A549 (cell line): ENCODE data around the gene NCBP3. TPM values are rescaled to one million over a fixed set of nuclear protein-coding genes. Genes with fewer than 3 reads are reported as not detected.

Experiments used
- CHD2 ChIP-seq: fragments of 150-350 bp; IDR thresholded peaks from 2 replicates; pipeline ENCODE4 v1.6.1; 2014; ENCODE audit warnings: low read length; ENCODE audit not compliant: partially characterized antibody
- ESRRA ChIP-seq: fragments of 150-350 bp; IDR thresholded peaks from 2 replicates; pipeline ENCODE4 v1.6.1; 2014; ENCODE audit warnings: mild to moderate bottlenecking, low read length, borderline replicate concordance
- FOSB ChIP-seq: fragments of 250-450 bp; sonication (Bioruptor Pico); IDR thresholded peaks from 2 replicates; pipeline ENCODE4 v1.5.0; 2020; ENCODE audit warnings: mild to moderate bottlenecking, moderate library complexity
- FOSL2 ChIP-seq, 2 experiments: fragments of 450-650 bp in 1 of 2; fragments of >200 bp in 1 of 2; sonication (Bioruptor Twin) in 1 of 2; formaldehyde crosslinking; IDR thresholded peaks; 2 replicates each; pipeline versions ENCODE4 v1.5.0 to v1.6.1; 2016 to 2020; ENCODE audit warnings: mild to moderate bottlenecking in 1 of 2, moderate library complexity in 1 of 2
- FOXS1 ChIP-seq: fragments of 250-450 bp; sonication (Bioruptor Pico); IDR thresholded peaks from 2 replicates; pipeline ENCODE4 v1.5.0; 2020; ENCODE audit warnings: mild to moderate bottlenecking, moderate library complexity
- GATA3 ChIP-seq: IDR thresholded peaks from 2 replicates; pipeline ENCODE4 v1.6.1; 2012; ENCODE audit warnings: borderline replicate concordance
- HEYL ChIP-seq: fragments of 250-450 bp; sonication (Bioruptor Pico); IDR thresholded peaks from 2 replicates; pipeline ENCODE4 v1.8.0; 2021; ENCODE audit warnings: mild to moderate bottlenecking, moderate library complexity
- JUNB ChIP-seq: fragments of >200 bp; sonication (Bioruptor Twin); formaldehyde crosslinking; IDR thresholded peaks from 2 replicates; pipeline ENCODE4 v1.6.1; 2016
- MAZ ChIP-seq: fragments of 150-350 bp; IDR thresholded peaks from 2 replicates; pipeline ENCODE4 v1.6.1; 2014; ENCODE audit warnings: antibody characterized with exemption, low read depth, low read length, borderline replicate concordance
- MYC ChIP-seq: IDR thresholded peaks from 2 replicates; pipeline ENCODE4 v1.6.1; 2012; ENCODE audit warnings: mild to moderate bottlenecking, inconsistent platforms, low read length, improper control_type of control experiment, borderline replicate concordance
- NPAS2 ChIP-seq: fragments of 250-450 bp; sonication (Bioruptor Pico); IDR thresholded peaks from 2 replicates; pipeline ENCODE4 v1.8.0; 2022; ENCODE audit warnings: mild to moderate bottlenecking, moderate library complexity, borderline replicate concordance
- PBX3 ChIP-seq: IDR thresholded peaks from 2 replicates; pipeline ENCODE4 v1.6.1; 2012
- PHF8 ChIP-seq: fragments of 200-600 bp; sonication (generic); IDR thresholded peaks from 2 replicates; pipeline ENCODE4 v1.6.1; 2016; ENCODE audit warnings: low read depth, mild to moderate bottlenecking, antibody characterized with exemption, moderate library complexity, borderline replicate concordance
- POLR2AphosphoS2 ChIP-seq: conservative IDR thresholded peaks from 2 replicates; pipeline ENCODE4 v1.6.1; 2012; ENCODE audit warnings: low read length, improper control_type of control experiment, inconsistent platforms
- RFX5 ChIP-seq: fragments of 450-650 bp; IDR thresholded peaks from 2 replicates; pipeline ENCODE4 v1.7.1; 2014; ENCODE audit warnings: antibody characterized with exemption, mild to moderate bottlenecking, moderate library complexity
- RNF2 ChIP-seq: fragments of 200-600 bp; sonication (generic); IDR thresholded peaks from 2 replicates; pipeline ENCODE4 v1.6.1; 2016; ENCODE audit warnings: low read depth, mild to moderate bottlenecking, antibody characterized with exemption, moderate library complexity, borderline replicate concordance
- SMC3 ChIP-seq: fragments of >200 bp; sonication (Bioruptor Twin); formaldehyde crosslinking; IDR thresholded peaks from 3 replicates; pipeline ENCODE4 v1.6.1; 2018; ENCODE audit warnings: inconsistent platforms
- SREBF2 ChIP-seq: fragments of 450-650 bp; IDR thresholded peaks from 2 replicates; pipeline ENCODE4 v1.6.1; 2014; ENCODE audit warnings: mild to moderate bottlenecking, moderate library complexity
- TFCP2L1 ChIP-seq: fragments of 250-450 bp; sonication (Bioruptor Pico); IDR thresholded peaks from 2 replicates; pipeline ENCODE4 v1.5.0; 2021; ENCODE audit warnings: mild to moderate bottlenecking
- ZC3H11A ChIP-seq: fragments of 450-650 bp; IDR thresholded peaks from 2 replicates; pipeline ENCODE4 v1.6.1; 2014; ENCODE audit warnings: antibody characterized with exemption, mild to moderate bottlenecking
- ZSCAN20 ChIP-seq: fragments of 250-450 bp; sonication (Bioruptor Pico); IDR thresholded peaks from 2 replicates; pipeline ENCODE4 v1.8.0; 2022; ENCODE audit warnings: mild to moderate bottlenecking, moderate library complexity
- polyA plus RNA-seq, 4 experiments: library from polyadenylated mRNA; depleted of rRNA in 3 of 4; stranded (reverse); fragments of >200 nt; fragmentation: RNase III in 1 of 4; extraction: RNeasy Plus Mini Kit Qiagen cat#74134 plus additional on column Dnase treatment in 1 of 4; gene quantifications; 2 replicates in 3 of 4; 3 replicates in 1 of 4; pipeline ENCODE4 v1.2.3, GENCODE V29; 2011 to 2017
- TF ChIP-seq, protein P1 (sequence below): fragments of 200-600 bp; sonication (generic); IDR thresholded peaks from 2 replicates; pipeline ENCODE4 v1.6.1; 2016; ENCODE audit warnings: antibody characterized with exemption, mild to moderate bottlenecking, moderate library complexity
- TF ChIP-seq, protein P2 (sequence below): fragments of 450-650 bp; IDR thresholded peaks from 2 replicates; pipeline ENCODE4 v1.6.1; 2014; ENCODE audit warnings: antibody characterized with exemption

NCBP3 gene
- polyA plus RNA-seq, 2 of the 4 experiments (the other 2 are of a cell fraction), result 32.7 to 36.6 TPM

DNA sequence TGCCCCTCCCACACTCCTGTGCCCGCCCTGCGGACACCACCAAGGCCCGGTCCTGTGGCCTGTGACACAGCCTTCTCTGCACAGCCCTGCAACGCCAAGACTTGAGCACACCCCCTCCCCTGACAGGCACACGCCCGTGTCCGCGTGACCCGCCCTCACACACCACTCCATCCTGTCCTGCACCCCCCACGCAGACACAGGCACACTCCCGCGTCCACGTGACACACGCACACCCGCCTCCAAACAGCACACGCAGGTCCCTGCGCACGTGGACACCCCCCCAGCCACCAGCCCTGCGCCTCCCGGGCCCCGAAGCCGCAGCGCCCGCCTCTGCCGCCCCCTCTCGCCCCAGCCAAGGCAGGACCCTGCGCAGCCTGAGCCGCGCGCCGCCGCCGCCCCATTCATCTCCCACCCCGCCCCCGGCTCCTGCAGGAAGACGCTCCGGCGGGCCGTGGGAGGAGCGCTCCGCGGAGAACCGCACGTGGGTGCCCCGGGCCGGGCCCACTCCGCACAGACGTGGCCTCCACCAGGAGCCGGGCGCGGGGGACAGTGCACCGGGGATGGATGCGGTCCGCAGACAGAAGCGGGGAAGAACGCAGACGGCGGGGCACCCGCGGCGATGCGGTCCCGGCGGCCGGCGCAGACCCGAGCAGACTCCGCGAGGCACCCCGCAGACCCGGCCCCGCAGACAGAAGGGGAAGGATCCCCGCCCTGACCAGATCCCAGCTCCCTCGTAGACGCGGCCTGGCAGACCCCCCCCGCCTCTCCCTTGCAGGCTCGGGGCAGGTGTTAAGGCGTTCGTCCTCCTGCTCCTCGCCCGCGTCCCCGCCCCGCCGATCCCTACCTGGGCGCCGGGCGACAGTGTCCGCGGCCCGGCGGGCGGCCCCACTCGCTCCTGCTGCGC is 46.3 kb upstream of the NCBP3 start (continued):
- TF ChIP-seq MYC (peak; percentile 74; the same call in 1 of the 2 replicates), JUNB (no peak), POLR2AphosphoS2 (no peak), SMC3 (0 out of 3 replicates have a peak, but pooled peaks have one; percentile 4), ZC3H11A (no peak), RNF2 (no peak), PHF8 (no peak; the same call in 1 of the 2 replicates), FOSB (CRISPR knock-in tag) (no peak), PBX3 (no peak), SREBF2 (no peak), FOSL2 (IDR thresholded peaks at IDR 0.05) (no peak), FOSL2 (CRISPR knock-in tag; IDR thresholded peaks at IDR 0.05) (no peak), TFCP2L1 (CRISPR knock-in tag) (no peak), FOXS1 (CRISPR knock-in tag) (no peak), NPAS2 (CRISPR knock-in tag) (peak; percentile 99), GATA3 (0 out of 2 replicates have a peak, but pooled peaks have one; percentile 38), CHD2 (no peak), RFX5 (no peak), MAZ (no peak), ZSCAN20 (no peak), ESRRA (no peak), HEYL (CRISPR knock-in tag) (no peak)
- TF ChIP-seq, protein P1, sequence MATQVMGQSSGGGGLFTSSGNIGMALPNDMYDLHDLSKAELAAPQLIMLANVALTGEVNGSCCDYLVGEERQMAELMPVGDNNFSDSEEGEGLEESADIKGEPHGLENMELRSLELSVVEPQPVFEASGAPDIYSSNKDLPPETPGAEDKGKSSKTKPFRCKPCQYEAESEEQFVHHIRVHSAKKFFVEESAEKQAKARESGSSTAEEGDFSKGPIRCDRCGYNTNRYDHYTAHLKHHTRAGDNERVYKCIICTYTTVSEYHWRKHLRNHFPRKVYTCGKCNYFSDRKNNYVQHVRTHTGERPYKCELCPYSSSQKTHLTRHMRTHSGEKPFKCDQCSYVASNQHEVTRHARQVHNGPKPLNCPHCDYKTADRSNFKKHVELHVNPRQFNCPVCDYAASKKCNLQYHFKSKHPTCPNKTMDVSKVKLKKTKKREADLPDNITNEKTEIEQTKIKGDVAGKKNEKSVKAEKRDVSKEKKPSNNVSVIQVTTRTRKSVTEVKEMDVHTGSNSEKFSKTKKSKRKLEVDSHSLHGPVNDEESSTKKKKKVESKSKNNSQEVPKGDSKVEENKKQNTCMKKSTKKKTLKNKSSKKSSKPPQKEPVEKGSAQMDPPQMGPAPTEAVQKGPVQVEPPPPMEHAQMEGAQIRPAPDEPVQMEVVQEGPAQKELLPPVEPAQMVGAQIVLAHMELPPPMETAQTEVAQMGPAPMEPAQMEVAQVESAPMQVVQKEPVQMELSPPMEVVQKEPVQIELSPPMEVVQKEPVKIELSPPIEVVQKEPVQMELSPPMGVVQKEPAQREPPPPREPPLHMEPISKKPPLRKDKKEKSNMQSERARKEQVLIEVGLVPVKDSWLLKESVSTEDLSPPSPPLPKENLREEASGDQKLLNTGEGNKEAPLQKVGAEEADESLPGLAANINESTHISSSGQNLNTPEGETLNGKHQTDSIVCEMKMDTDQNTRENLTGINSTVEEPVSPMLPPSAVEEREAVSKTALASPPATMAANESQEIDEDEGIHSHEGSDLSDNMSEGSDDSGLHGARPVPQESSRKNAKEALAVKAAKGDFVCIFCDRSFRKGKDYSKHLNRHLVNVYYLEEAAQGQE, result no peak
- TF ChIP-seq, protein P2, sequence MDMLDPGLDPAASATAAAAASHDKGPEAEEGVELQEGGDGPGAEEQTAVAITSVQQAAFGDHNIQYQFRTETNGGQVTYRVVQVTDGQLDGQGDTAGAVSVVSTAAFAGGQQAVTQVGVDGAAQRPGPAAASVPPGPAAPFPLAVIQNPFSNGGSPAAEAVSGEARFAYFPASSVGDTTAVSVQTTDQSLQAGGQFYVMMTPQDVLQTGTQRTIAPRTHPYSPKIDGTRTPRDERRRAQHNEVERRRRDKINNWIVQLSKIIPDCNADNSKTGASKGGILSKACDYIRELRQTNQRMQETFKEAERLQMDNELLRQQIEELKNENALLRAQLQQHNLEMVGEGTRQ, result peak; percentile 89
